Measurements from ENCODE around the gene CNPY1.

Gene CNPY1

GRCh38 chr7:155509359-155509724, 37.0 kb downstream of the CNPY1 start:
- no peak for DNase-seq

- no peak for DNase-seq
Measured at GRCh38 chr7:155508376-155509358, 37.7 kb downstream of the CNPY1 start.

DNA sequence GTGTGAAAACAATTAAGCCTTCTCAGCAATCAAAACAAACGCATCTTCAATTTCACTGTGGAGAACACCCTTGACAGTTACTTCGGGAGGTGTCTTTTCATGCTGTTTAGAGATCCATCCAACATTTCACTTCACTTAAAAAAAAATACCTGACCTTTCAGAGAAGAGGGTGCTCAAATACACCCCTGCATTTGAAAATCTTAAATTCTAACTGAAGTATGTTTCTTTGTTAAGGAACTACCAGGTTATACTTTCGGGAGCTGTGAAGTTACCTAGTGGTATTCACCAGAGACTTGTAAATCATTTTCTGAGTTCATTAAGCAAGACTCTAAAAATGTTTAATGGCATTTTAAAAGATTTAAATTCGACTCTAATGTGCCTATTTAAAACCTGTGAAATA, 38.8 kb downstream of the CNPY1 start:
- DNase-seq = no peak

GRCh38 chr7:155506854-155507337, 39.5 kb downstream of the CNPY1 start:
- no peak for DNase-seq

DNA sequence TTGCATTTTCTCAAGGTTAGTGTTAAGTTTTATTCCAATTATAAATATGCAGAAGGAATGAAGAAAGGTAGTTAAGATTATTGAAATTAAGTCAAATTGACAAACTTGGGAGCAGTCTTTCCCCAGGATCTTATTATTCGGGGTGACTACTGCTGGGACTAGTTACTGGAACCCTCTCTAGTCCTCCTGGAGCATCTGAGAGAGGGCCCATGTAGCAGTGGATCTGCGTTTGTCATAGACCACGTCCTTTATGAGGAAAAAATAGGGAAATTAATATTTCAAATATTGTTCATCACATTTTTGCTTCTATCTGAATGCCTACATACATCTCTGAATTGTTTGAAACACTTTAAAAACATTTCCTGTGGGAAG, 41.0 kb downstream of the CNPY1 start:
- DNase-seq = no peak

GRCh38 chr7:155497149-155497901, 49.0 kb downstream of the CNPY1 start:
- no peak for DNase-seq

GRCh38 chr7:155496267-155497005, 49.9 kb downstream of the CNPY1 start:
- no peak for DNase-seq

DNA sequence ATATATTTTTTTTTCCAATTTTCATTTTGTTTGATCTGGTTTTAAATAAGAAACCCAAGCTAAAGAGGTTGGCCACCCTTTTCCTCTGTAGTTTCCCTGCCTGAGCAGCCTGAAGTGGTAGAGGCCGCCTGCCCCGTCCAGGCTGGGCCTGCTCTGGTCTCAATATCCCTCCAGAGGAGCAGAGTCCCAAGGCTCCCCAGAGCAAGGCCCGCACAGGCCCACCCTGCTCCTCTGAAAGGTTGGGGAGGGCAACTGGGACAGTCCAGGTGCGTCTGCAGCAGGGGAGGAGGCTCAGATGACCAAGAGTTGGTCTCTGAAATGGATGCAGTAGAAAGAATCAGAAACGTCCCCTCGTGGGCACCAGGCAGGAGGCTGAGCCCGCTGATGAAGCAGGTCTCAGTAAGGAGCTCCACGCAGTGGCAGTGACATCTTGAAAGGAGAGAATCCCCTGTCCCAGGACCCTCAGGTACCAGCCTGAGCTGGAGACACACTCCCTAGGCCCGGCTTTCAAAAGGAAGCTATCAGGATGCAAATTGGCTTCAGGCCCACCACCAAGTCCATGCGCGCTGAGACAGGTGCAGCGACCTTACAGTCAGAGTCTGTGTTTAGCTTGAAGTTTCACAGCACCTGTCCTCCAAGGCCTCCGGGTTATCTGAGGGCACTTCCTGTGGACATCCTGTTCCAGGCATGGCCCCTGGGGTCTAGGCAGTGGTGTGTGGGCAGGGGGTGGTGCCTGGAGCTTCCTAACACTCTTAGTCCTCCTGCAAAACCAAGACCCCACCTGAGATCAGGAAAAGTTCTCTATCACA, 50.7 kb downstream of the CNPY1 start:
- no peak for DNase-seq

DNA sequence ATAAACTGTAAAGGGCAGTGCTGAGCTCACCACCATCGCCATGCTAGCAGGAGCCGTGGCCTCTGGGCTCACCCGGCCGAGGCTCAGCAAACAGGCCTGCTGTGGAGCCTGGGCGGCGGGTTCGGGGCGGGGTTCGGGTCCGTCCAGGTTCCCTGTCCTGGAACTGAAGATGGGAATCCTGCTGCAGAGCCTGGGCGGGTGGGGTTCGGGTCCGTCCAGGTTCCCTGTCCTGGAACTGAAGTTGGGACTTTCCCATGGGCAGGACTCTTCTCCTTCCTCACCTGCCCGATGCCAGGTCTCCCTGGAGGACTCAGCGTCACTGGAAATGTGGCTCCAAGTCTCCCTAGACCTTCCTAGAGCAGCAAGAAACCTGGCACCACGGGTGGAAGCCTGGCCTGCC, 51.8 kb downstream of the CNPY1 start:
- no peak for DNase-seq

DNA sequence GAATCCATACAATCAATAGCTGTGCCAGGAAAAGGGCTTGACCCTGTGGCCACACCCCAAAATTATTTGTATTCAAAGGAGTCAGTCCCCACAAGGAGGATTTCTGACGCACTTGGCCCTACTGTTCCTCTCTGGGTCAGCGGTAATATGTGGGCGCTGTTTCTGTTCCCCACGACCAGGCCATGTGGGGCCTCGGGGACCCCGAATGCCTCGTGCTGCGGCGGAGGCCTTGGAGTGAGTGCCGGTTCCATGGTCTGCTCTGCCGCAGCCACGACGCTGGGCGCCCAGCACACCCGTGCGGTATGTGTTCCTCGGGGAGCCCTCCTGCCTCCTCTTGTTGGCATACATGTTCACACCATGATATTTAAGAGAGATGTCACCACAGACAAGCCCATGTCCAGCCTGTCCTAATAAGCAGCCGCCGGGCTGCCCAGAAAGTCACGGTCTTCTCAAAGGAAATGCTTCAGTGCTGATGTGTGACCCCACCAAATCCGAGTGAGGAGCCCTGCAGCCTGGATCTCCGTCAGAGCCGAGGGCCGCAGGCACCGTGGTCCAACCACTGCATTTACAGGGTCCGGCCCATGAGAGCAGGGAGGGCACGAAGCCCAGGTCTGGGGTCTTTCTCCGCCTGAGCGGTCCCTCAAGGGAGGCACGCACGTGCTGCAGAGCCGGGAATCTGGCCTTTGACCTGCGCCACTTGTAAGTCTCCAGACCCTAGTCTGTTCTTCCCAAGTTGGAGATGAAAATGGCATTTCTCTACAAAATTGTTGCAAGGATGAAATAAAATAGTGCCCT, 52.4 kb downstream of the CNPY1 start:
- DNase-seq = no peak

GRCh38 chr7:155491812-155492211, 54.5 kb downstream of the CNPY1 start:
- no peak for DNase-seq

DNA sequence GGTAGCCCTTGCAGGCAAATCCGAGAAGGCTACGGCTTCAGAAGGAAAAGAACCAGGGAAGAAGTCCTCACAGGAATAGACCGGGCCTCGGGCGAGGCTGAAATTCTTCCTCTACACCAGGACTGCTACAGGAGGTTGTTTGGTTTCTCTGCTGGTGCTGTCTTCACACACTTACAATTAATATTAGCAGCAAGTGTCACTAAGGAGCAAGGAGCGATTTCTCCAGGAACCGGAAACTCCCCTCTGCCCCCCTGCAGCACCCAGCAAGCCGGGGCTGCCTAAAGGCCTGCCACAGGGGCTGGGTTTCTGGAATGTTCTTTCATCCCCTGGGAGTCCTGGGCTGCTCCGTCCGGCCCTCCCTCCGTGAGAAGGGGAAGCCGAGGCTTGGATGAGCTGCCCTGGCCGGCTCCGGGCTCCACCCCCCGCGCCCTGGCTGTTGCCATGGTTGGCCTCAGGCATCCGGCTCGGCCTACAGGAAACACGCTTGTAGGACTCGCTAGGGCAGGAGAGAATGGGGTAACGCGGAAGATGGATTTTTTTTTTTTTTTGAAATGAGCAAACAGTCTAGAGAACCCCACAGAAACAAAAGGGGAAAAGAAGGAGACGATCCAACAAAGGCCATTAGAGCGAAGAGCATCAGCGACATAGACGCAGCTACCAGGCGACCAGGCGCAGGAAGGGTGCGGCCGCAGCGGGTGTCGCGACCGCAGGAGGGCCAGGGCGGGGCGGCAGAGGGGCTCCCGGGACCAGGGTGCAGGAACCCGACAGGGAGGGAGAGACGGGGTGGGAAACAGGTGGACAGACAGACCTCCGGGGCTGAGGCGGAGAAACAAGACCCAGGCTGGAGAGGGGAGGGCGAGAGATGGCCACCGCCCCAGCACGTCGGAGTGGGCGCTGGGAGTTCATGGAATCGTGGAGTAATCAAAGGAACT, 55.4 kb downstream of the CNPY1 start:
- DNase-seq = no peak

- no peak for DNase-seq
Measured at GRCh38 chr7:155489862-155490696, 56.3 kb downstream of the CNPY1 start.

DNA sequence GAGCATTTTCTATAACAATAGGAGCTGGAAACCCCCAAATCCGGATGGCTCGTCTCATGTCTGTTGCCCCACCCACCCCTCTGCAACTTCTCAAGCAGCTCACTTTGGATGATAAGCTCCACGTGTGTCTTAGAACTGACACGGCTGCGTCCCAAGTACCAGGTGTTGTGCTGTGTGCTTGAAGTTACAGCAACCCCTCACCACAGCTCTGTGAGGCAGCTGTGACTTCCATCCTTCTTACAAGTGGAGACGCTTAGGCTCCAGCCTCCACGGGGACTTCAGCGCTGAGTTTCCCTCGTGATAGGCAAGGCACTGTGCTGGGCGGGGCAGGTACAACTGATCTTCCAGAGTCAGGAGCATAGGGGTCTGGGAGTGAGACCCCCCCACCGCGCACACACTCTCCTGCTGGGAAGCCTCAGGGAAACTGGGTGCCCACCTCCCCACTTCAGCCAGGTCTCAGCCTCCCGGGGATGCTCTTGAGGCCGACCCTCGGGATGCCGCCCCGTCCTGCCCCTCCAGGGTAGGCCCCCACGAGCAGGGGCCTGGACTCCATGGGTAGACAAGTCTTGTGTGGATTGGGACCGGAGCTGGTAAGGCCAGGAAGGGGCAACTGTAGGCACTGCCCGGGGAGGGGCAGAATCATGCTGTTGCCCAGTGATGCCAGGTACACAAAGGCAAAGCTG, 57.1 kb downstream of the CNPY1 start:
- no peak for DNase-seq

GRCh38 chr7:155488483-155489127, 57.8 kb downstream of the CNPY1 start:
- no peak for DNase-seq

GRCh38 chr7:155487509-155488482, 58.6 kb downstream of the CNPY1 start:
- no peak for DNase-seq
